IMR-90 (cell line): ENCODE data around the gene PLXNA4.

Source experiments
- CEBPB ChIP-seq: IDR thresholded peaks from 2 replicates; pipeline ENCODE4 v1.6.1; 2012; ENCODE audit warnings: low read depth, low read length, improper control_type of control experiment
- FOS ChIP-seq: fragments of 150-350 bp; IDR thresholded peaks from 2 replicates; pipeline ENCODE4 v1.6.1; 2016; ENCODE audit warnings: low read depth, low read length
- MAFK ChIP-seq: IDR thresholded peaks from 2 replicates; pipeline ENCODE4 v1.6.1; 2012; ENCODE audit warnings: low read depth, low read length, improper control_type of control experiment
- MAZ ChIP-seq: IDR thresholded peaks from 2 replicates; pipeline ENCODE4 v1.6.1; 2012; ENCODE audit warnings: low read depth, mild to moderate bottlenecking, low read length, improper control_type of control experiment, moderate library complexity, borderline replicate concordance
- MXI1 ChIP-seq: IDR thresholded peaks from 2 replicates; pipeline ENCODE4 v1.6.1; 2012; ENCODE audit warnings: low read depth, mild to moderate bottlenecking, low read length, moderate library complexity, borderline replicate concordance
- NFE2L2 ChIP-seq: fragments of 150-350 bp; IDR thresholded peaks from 2 replicates; pipeline ENCODE4 v1.6.1; 2016; ENCODE audit warnings: low read depth, mild to moderate bottlenecking, low read length
- POLR2A ChIP-seq: IDR thresholded peaks from 2 replicates; pipeline ENCODE4 v1.6.1; 2012; ENCODE audit warnings: mild to moderate bottlenecking, low read depth, low read length
- RAD21 ChIP-seq: IDR thresholded peaks from 2 replicates; pipeline ENCODE4 v1.6.1; 2012; ENCODE audit warnings: low read length, improper control_type of control experiment
- RCOR1 ChIP-seq: IDR thresholded peaks from 2 replicates; pipeline ENCODE4 v1.6.1; 2012; ENCODE audit warnings: mild to moderate bottlenecking, low read length, improper control_type of control experiment; ENCODE audit not compliant: insufficient replicate concordance
- SMC3 ChIP-seq: fragments of 150-350 bp; IDR thresholded peaks from 2 replicates; pipeline ENCODE4 v1.6.1; 2016; ENCODE audit warnings: low read depth, mild to moderate bottlenecking, antibody characterized with exemption, low read length, moderate library complexity
- USF2 ChIP-seq: fragments of 150-350 bp; IDR thresholded peaks from 2 replicates; pipeline ENCODE4 v1.6.1; 2017; ENCODE audit warnings: mild to moderate bottlenecking, antibody characterized with exemption, low read length, low read depth
- TF ChIP-seq, protein P1 (sequence below): conservative IDR thresholded peaks from 2 replicates; pipeline ENCODE4 v1.5.1; 2012; ENCODE audit warnings: mild to moderate bottlenecking, low read depth, low read length, improper control_type of control experiment

GRCh38 chr7:132255115-132255797 lies 321.0 kb downstream of the PLXNA4 start:
- TF ChIP-seq POLR2A (no peak), CEBPB (no peak), RCOR1 (no peak), RAD21 (no peak), SMC3 (no peak), USF2 (no peak), MXI1 (no peak), FOS (no peak), NFE2L2 (no peak), MAFK (no peak), MAZ (no peak)
- TF ChIP-seq, protein P1, sequence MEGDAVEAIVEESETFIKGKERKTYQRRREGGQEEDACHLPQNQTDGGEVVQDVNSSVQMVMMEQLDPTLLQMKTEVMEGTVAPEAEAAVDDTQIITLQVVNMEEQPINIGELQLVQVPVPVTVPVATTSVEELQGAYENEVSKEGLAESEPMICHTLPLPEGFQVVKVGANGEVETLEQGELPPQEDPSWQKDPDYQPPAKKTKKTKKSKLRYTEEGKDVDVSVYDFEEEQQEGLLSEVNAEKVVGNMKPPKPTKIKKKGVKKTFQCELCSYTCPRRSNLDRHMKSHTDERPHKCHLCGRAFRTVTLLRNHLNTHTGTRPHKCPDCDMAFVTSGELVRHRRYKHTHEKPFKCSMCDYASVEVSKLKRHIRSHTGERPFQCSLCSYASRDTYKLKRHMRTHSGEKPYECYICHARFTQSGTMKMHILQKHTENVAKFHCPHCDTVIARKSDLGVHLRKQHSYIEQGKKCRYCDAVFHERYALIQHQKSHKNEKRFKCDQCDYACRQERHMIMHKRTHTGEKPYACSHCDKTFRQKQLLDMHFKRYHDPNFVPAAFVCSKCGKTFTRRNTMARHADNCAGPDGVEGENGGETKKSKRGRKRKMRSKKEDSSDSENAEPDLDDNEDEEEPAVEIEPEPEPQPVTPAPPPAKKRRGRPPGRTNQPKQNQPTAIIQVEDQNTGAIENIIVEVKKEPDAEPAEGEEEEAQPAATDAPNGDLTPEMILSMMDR, result no peak
